Mesendoderm (in vitro differentiated cells): ENCODE measurements around the gene CYTH1.

Experiments
- DNase-seq: peaks from one replicate; pipeline ENCODE4 v3.0.0; 2013
- H2AK5ac ChIP-seq: 2 replicates; pipeline ENCODE4 v1.6.1; 2013; ENCODE audit warnings: low read length, inconsistent platforms
- H2BK120ac ChIP-seq: 2 replicates; pipeline ENCODE4 v1.6.1; 2013; ENCODE audit warnings: low read depth, mild to moderate bottlenecking, low read length, moderate library complexity, mixed read lengths
- H2BK15ac ChIP-seq: replicated peaks from 2 replicates; pipeline ENCODE4 v1.6.1; 2013; ENCODE audit warnings: low read depth, mild to moderate bottlenecking, moderate library complexity
- H2BK5ac ChIP-seq: 2 replicates; pipeline ENCODE4 v1.6.1; 2013; ENCODE audit warnings: low read length, inconsistent platforms
- H3K18ac ChIP-seq: 2 replicates; pipeline ENCODE4 v1.6.1; 2013; ENCODE audit warnings: mild to moderate bottlenecking, low read length, mixed read lengths
- H3K23ac ChIP-seq: one replicate; pipeline ENCODE4 v1.6.1; 2013; ENCODE audit warnings: low read length
- H3K27ac ChIP-seq: 2 replicates; pipeline ENCODE4 v1.5.1; 2013; ENCODE audit warnings: low read depth, mild to moderate bottlenecking, inconsistent platforms, low read length, moderate library complexity
- H3K27me3 ChIP-seq: 2 replicates; pipeline ENCODE4 v1.6.1; 2013; ENCODE audit warnings: low read length, control low read depth, mild to moderate bottlenecking, inconsistent platforms; ENCODE audit not compliant: insufficient read depth, poor library complexity
- H3K36me3 ChIP-seq: 2 replicates; pipeline ENCODE4 v1.6.1; 2013; ENCODE audit warnings: low read length, inconsistent platforms; ENCODE audit not compliant: control insufficient read depth, insufficient read depth
- H3K4ac ChIP-seq: one replicate; pipeline ENCODE4 v1.6.1; 2013; ENCODE audit warnings: low read depth, mild to moderate bottlenecking, low read length, moderate library complexity
- H3K4me1 ChIP-seq: 2 replicates; pipeline ENCODE4 v1.6.1; 2013; ENCODE audit warnings: low read depth, low read length, inconsistent platforms; ENCODE audit not compliant: control insufficient read depth
- H3K4me2 ChIP-seq: 2 replicates; pipeline ENCODE4 v1.6.1; 2013; ENCODE audit warnings: low read length
- H3K4me3 ChIP-seq: 2 replicates; pipeline ENCODE4 v1.5.1; 2013; ENCODE audit warnings: mild to moderate bottlenecking, low read length
- H3K56ac ChIP-seq: one replicate; pipeline ENCODE4 v1.6.1; 2013; ENCODE audit warnings: low read length
- H3K79me1 ChIP-seq: 2 replicates; pipeline ENCODE4 v1.6.1; 2013; ENCODE audit warnings: low read length, inconsistent platforms
- H3K79me2 ChIP-seq: 2 replicates; pipeline ENCODE4 v1.6.1; 2013; ENCODE audit warnings: mild to moderate bottlenecking, low read length; ENCODE audit not compliant: control insufficient read depth, insufficient read depth
- H3K9ac ChIP-seq: 2 replicates; pipeline ENCODE4 v1.6.1; 2013; ENCODE audit warnings: low read length, inconsistent platforms
- H4K5ac ChIP-seq: one replicate; pipeline ENCODE4 v1.6.1; 2013; ENCODE audit warnings: low read length
- H4K8ac ChIP-seq: one replicate; pipeline ENCODE4 v1.6.1; 2013; ENCODE audit warnings: low read depth, mild to moderate bottlenecking, control low read depth, low read length, moderate library complexity
- WGBS: extraction: QIAGEN DNeasy Blood & Tissue Kit; methylation state at CpG from one replicate; pipeline ENCODE4 v1.1.7; 2013; ENCODE audit warnings: low lambda C conversion rate, missing lambda C conversion rate; ENCODE audit not compliant: insufficient coverage; ENCODE audit errors: extremely low coverage; 5-methylcytosine and 5-hydroxymethylcytosine counted together

The CYTH1 gene

DNA sequence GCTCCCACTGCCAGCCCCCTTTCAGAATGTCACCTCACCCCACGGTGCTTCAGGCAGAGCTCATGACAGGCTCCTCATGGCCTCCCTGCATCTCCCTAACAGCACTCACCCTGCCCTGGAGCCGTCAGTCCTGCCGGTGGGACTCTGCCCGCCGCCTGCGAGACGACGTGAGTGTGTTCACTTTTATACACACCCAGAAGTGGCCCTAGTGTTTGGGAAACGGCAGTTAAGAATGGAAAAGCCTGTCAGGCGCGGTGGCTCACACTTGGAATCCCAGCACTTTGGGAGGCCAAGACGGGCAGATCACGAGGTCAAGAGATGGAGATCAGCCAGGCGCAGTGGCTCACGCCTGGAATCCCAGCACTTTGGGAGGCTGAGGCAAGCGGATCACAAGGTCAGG, 12.3 kb upstream of the CYTH1 start:
- Histone ChIP-seq H3K36me3 (peaks cover 23% of the 10 kb centered on the region), H3K79me1 (peaks cover 2% of the 10 kb centered on the region), H3K27ac (no peak overlapping the region), H2BK15ac (no peak overlapping the region), H3K23ac (no peak overlapping the region), H3K27me3 (no peaks in the 10 kb centered on the region), H2BK120ac (no peak overlapping the region), H3K4me3 (no peak overlapping the region), H2BK5ac (no peak overlapping the region), H3K4me2 (no peak overlapping the region), H3K18ac (no peak overlapping the region), H3K79me2 (no peaks in the 10 kb centered on the region), H4K8ac (no peak overlapping the region), H3K4me1 (no peaks in the 10 kb centered on the region), H4K5ac (no peak overlapping the region), H3K56ac (no peak overlapping the region), H2AK5ac (no peak overlapping the region), H3K4ac (no peak overlapping the region), H3K9ac (no peak overlapping the region)
- no CpG with 5 or more reads among the region's 16 CpGs for WGBS
- DNase-seq, result no peak

- Histone ChIP-seq H3K56ac (no peak overlapping the region), H3K79me2 (no peaks in the 10 kb centered on the region), H4K5ac (no peak overlapping the region), H3K4me1 (no peaks in the 10 kb centered on the region), H3K4ac (no peak overlapping the region), H3K18ac (no peak overlapping the region), H2BK120ac (no peak overlapping the region), H3K9ac (no peak overlapping the region), H3K36me3 (peaks cover 23% of the 10 kb centered on the region), H2AK5ac (no peak overlapping the region), H2BK5ac (no peak overlapping the region), H3K4me2 (no peak overlapping the region), H3K4me3 (no peak overlapping the region), H3K23ac (no peak overlapping the region), H4K8ac (no peak overlapping the region), H3K27ac (no peak overlapping the region), H2BK15ac (no peak overlapping the region), H3K27me3 (no peaks in the 10 kb centered on the region), H3K79me1 (peaks cover 2% of the 10 kb centered on the region)
- WGBS, result no CpG with 5 or more reads among the region's 6 CpGs
- DNase-seq, result peak; percentile 30
Observed at GRCh38 chr17:78793968-78794367, 11.9 kb upstream of the CYTH1 start.

DNA sequence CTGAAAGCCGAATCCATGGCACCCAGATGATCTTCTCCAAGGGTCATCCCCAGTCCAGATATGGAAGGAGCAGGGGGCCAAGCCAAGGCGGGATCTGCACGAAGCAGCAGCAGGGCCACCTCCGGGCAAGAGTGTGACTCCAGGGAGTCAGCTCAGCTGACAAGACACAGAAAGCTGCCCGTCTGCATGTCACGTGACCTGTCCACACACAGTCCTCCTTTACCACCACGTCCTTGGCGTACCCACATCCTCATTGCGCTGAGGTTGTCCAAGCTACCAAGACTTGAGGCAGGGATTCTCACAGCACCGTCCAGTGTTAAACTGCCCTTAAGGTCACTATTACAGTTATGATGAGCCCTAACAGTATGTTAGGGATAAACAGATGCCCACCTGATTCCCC, 11.3 kb upstream of the CYTH1 start:
- Histone ChIP-seq H3K18ac (no peak overlapping the region), H3K4me1 (no peaks in the 10 kb centered on the region), H3K4me2 (no peak overlapping the region), H3K27ac (no peak overlapping the region), H3K36me3 (peaks cover 19% of the 10 kb centered on the region), H2AK5ac (no peak overlapping the region), H3K79me1 (no peaks in the 10 kb centered on the region), H4K8ac (no peak overlapping the region), H2BK5ac (no peak overlapping the region), H3K56ac (no peak overlapping the region), H3K79me2 (no peaks in the 10 kb centered on the region), H3K9ac (no peak overlapping the region), H3K23ac (no peak overlapping the region), H4K5ac (no peak overlapping the region), H3K27me3 (no peaks in the 10 kb centered on the region), H2BK120ac (no peak overlapping the region), H3K4me3 (no peak overlapping the region), H2BK15ac (no peak overlapping the region), H3K4ac (no peak overlapping the region)
- no peak for DNase-seq
- WGBS, result no CpG with 5 or more reads among the region's 10 CpGs

GRCh38 chr17:78791840-78792709, 10.0 kb upstream of the CYTH1 start:
- no peak overlapping the region for H2BK120ac ChIP-seq
- H3K27ac ChIP-seq, result no peak overlapping the region
- WGBS, result no CpG with 5 or more reads among the region's 11 CpGs

DNA sequence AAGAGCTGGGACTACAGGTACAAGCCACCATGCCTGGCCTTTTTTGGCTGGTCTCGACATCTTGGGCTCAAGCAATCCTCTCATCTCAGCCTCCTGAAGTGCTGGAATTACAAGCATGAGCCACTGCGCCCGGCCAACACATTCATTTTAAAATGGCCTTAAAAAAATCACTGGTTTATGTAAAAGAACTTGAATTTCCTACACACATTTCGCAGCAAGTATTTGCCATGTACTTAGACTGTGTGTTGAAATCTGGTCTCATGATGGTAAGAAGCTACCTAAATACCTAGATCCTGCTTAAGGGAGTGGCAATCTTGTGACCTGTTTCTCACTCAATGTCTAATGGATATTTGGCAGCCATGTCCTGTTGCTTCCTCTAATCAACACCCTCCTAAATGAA, 8.5 kb upstream of the CYTH1 start:
- Histone ChIP-seq H3K23ac (no peak overlapping the region), H2AK5ac (no peak overlapping the region), H3K4me2 (no peak overlapping the region), H3K79me1 (no peaks in the 10 kb centered on the region), H2BK15ac (no peak overlapping the region), H2BK120ac (no peak overlapping the region), H3K79me2 (no peaks in the 10 kb centered on the region), H3K36me3 (peaks cover 4% of the 10 kb centered on the region), H3K56ac (no peak overlapping the region), H3K27ac (no peak overlapping the region), H3K27me3 (no peaks in the 10 kb centered on the region), H3K4me1 (no peaks in the 10 kb centered on the region), H4K8ac (no peak overlapping the region), H4K5ac (no peak overlapping the region), H3K4me3 (no peak overlapping the region), H3K4ac (no peak overlapping the region), H2BK5ac (no peak overlapping the region), H3K18ac (no peak overlapping the region), H3K9ac (no peak overlapping the region)
- WGBS, result no CpG with 5 or more reads among the region's 4 CpGs
- DNase-seq, result no peak

More at GRCh38 chr17:78791840-78792709, 10.0 kb upstream of the CYTH1 start:
- Histone ChIP-seq H2BK5ac (no peak overlapping the region), H3K4me2 (no peak overlapping the region), H3K4ac (no peak overlapping the region), H4K8ac (no peak overlapping the region), H3K23ac (no peak overlapping the region), H2AK5ac (no peak overlapping the region), H3K56ac (no peak overlapping the region), H3K4me3 (no peak overlapping the region), H3K9ac (no peak overlapping the region), H3K27me3 (no peaks in the 10 kb centered on the region), H3K79me1 (no peaks in the 10 kb centered on the region), H3K18ac (no peak overlapping the region), H2BK15ac (no peak overlapping the region), H3K79me2 (no peaks in the 10 kb centered on the region), H3K4me1 (no peaks in the 10 kb centered on the region), H3K36me3 (peaks cover 12% of the 10 kb centered on the region), H4K5ac (no peak overlapping the region)
- DNase-seq, result no peak
